Measurements from ENCODE around the gene P2RX7.

DNA sequence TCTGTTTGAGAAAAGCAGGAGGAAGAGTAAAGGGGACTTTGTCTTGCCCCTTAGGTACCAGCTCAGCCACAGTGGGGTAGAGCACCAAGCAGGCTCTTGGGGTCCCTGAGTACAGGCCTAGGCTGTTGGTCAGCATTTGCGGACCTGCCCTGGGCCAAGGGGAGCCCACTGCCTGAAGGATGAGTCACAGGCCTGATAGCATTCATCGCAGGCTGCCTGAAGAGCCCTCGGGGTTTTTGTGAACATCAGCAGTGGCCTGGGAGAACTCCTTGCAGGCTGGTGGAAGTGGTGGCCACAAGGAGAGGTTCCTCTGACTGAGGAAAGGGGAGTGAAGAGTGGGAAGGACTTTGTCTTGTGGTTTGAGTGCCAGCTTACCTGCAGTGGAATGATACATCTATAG lies 25.0 kb upstream of the P2RX7 start:
- TF ChIP-seq EZH2 (IDR thresholded peaks at IDR 0.05; ENCODE audit: borderline replicate concordance, low read depth, low read length, poor library complexity, severe bottlenecking), result no peak
- TF ChIP-seq, protein P1, sequence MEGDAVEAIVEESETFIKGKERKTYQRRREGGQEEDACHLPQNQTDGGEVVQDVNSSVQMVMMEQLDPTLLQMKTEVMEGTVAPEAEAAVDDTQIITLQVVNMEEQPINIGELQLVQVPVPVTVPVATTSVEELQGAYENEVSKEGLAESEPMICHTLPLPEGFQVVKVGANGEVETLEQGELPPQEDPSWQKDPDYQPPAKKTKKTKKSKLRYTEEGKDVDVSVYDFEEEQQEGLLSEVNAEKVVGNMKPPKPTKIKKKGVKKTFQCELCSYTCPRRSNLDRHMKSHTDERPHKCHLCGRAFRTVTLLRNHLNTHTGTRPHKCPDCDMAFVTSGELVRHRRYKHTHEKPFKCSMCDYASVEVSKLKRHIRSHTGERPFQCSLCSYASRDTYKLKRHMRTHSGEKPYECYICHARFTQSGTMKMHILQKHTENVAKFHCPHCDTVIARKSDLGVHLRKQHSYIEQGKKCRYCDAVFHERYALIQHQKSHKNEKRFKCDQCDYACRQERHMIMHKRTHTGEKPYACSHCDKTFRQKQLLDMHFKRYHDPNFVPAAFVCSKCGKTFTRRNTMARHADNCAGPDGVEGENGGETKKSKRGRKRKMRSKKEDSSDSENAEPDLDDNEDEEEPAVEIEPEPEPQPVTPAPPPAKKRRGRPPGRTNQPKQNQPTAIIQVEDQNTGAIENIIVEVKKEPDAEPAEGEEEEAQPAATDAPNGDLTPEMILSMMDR (conservative IDR thresholded peaks at IDR 0.05; ENCODE audit: low read depth, low read length), result no peak

Measured in A673 (cell line).